MM.1S (cell line): ENCODE results near the gene PARP8.
"Not testable (repeated sequence)": the region's sequence is repeated elsewhere in the genome, so short reads cannot be mapped to it uniquely, and the experiment has no call there.

Experiments used
- DNase-seq: peaks from one replicate; pipeline ENCODE4 v3.0.0-alpha.2; 2015
- H2AFZ ChIP-seq: fragments of 300-600 bp; sonication (generic); 2 replicates; pipeline ENCODE4 v1.6.0; 2016; ENCODE audit warnings: antibody characterized with exemption, low read length
- H3F3A ChIP-seq: fragments of 300-600 bp; sonication (generic); 2 replicates; pipeline ENCODE4 v1.6.1; 2016; ENCODE audit warnings: mild to moderate bottlenecking, antibody characterized with exemption, low read length, moderate library complexity, mixed read lengths; ENCODE audit not compliant: insufficient read depth
- H3K27ac ChIP-seq: fragments of 300-600 bp; sonication (generic); 2 replicates; pipeline ENCODE4 v1.5.1; 2016; ENCODE audit warnings: mild to moderate bottlenecking, low read length
- H3K27me3 ChIP-seq: fragments of 300-600 bp; sonication (generic); replicated peaks from 2 replicates; pipeline ENCODE4 v1.6.0; 2016; ENCODE audit warnings: low read length; ENCODE audit not compliant: insufficient read depth
- H3K36me3 ChIP-seq: fragments of 300-600 bp; sonication (generic); replicated peaks from 2 replicates; pipeline ENCODE4 v1.6.1; 2016; ENCODE audit warnings: mild to moderate bottlenecking, low read length, mixed read lengths; ENCODE audit not compliant: insufficient read depth
- H3K4me1 ChIP-seq: fragments of 300-600 bp; sonication (generic); 2 replicates; pipeline ENCODE4 v1.6.1; 2016; ENCODE audit warnings: low read length, mixed read lengths
- H3K4me2 ChIP-seq: fragments of 300-600 bp; sonication (generic); 2 replicates; pipeline ENCODE4 v1.6.0; 2016; ENCODE audit warnings: low read depth, low read length
- H3K4me3 ChIP-seq: fragments of 300-600 bp; sonication (generic); 2 replicates; pipeline ENCODE4 v1.5.1; 2016; ENCODE audit warnings: low read length, mixed read lengths
- H3K79me2 ChIP-seq: fragments of 300-600 bp; sonication (generic); 2 replicates; pipeline ENCODE4 v1.6.1; 2016; ENCODE audit warnings: mixed run types, low read length, mixed read lengths
- H3K9ac ChIP-seq: fragments of 300-600 bp; sonication (generic); 2 replicates; pipeline ENCODE4 v1.6.1; 2016; ENCODE audit warnings: low read length, mixed read lengths
- H3K9me2 ChIP-seq: fragments of 300-600 bp; sonication (generic); replicated peaks from 2 replicates; pipeline ENCODE4 v1.6.1; 2016; ENCODE audit warnings: mild to moderate bottlenecking, low read length, mixed read lengths; ENCODE audit not compliant: insufficient read depth
- H3K9me3 ChIP-seq: fragments of 300-600 bp; sonication (generic); replicated peaks from 2 replicates; pipeline ENCODE4 v1.6.1; 2016; ENCODE audit warnings: mild to moderate bottlenecking, low read length, mixed read lengths; ENCODE audit not compliant: insufficient read depth
- H4K20me1 ChIP-seq: fragments of 300-600 bp; sonication (generic); 2 replicates; pipeline ENCODE4 v1.6.1; 2016; ENCODE audit warnings: mild to moderate bottlenecking, low read length, moderate library complexity, mixed read lengths; ENCODE audit not compliant: insufficient read depth
- CTCF ChIP-seq: fragments of 300-600 bp; sonication (generic); IDR thresholded peaks from 2 replicates; pipeline ENCODE4 v1.5.1; 2016; ENCODE audit warnings: antibody characterized with exemption, low read length, mixed read lengths
- EZH2 ChIP-seq: fragments of 300-600 bp; sonication (generic); optimal IDR thresholded peaks from 2 replicates; pipeline ENCODE3; 2017; ENCODE audit warnings: low read depth, mild to moderate bottlenecking, antibody characterized with exemption, low read length, mixed read lengths
- EZH2phosphoT487 ChIP-seq: fragments of 300-600 bp; sonication (generic); IDR thresholded peaks from 2 replicates; pipeline ENCODE4 v1.6.1; 2018; ENCODE audit warnings: antibody characterized with exemption, low read length

The PARP8 gene

DNA sequence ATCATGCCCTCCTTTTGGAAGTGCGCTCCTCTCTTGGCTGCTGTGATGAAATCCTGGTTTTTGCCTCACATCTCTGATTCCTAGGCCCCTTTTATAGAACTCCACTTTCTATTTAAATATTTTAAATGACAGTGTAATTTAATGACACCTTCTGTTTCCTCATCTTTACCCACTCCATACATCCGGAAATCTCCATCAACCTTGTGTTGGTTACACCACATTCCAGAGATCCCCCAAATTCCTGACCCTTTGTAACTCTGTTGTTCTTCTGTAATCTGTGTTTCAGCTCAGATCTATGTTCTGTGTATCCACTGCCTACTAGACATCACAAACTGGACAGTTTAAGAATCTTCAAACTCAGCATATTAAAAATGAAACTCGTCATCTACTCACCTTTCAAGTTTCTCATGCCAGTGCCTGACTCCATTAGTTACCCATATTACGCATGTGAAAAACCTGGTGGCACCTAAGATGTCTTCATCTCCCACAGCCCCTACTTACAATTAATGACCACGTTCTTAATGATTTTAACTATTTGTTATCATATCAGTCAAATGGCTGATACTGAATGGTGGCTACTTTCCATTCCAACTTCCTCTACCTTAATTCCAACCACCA lies 25.1 kb downstream of the PARP8 start:
- Histone ChIP-seq H3K4me3 (no peak overlapping the region), H3K36me3 (no peaks in the 10 kb centered on the region), H3K27me3 (no peaks in the 10 kb centered on the region), H3K9me3 (no peaks in the 10 kb centered on the region), H3K79me2 (peaks cover 29% of the 10 kb centered on the region), H3K4me2 (no peak overlapping the region), H2AFZ (no peak overlapping the region), H3F3A (no peaks in the 10 kb centered on the region), H3K9ac (no peak overlapping the region), H3K27ac (no peak overlapping the region), H4K20me1 (no peaks in the 10 kb centered on the region), H3K4me1 (no peaks in the 10 kb centered on the region), H3K9me2 (no peaks in the 10 kb centered on the region)
- TF ChIP-seq CTCF (no peak), EZH2 (no peak), EZH2phosphoT487 (no peak)
- peak; percentile 24 for DNase-seq

- H3K9me3 ChIP-seq = no peaks in the 10 kb centered on the region
- no peak overlapping the region for H3K27ac ChIP-seq
- TF ChIP-seq EZH2phosphoT487 (no peak), CTCF (no peak), EZH2 (no peak)
- H3K4me2 ChIP-seq = no peak overlapping the region
- no peak overlapping the region for H2AFZ ChIP-seq
- H3K9ac ChIP-seq = no peak overlapping the region
- no peak for DNase-seq
- H3F3A ChIP-seq = no peaks in the 10 kb centered on the region
- H3K79me2 ChIP-seq = peaks cover 22% of the 10 kb centered on the region
- H3K9me2 ChIP-seq = no peaks in the 10 kb centered on the region
- no peaks in the 10 kb centered on the region for H4K20me1 ChIP-seq
- no peaks in the 10 kb centered on the region for H3K36me3 ChIP-seq
- no peaks in the 10 kb centered on the region for H3K27me3 ChIP-seq
- no peak overlapping the region for H3K4me3 ChIP-seq
- H3K4me1 ChIP-seq = no peaks in the 10 kb centered on the region
Observed at GRCh38 chr5:50694027-50694590, 27.7 kb downstream of the PARP8 start.

DNA sequence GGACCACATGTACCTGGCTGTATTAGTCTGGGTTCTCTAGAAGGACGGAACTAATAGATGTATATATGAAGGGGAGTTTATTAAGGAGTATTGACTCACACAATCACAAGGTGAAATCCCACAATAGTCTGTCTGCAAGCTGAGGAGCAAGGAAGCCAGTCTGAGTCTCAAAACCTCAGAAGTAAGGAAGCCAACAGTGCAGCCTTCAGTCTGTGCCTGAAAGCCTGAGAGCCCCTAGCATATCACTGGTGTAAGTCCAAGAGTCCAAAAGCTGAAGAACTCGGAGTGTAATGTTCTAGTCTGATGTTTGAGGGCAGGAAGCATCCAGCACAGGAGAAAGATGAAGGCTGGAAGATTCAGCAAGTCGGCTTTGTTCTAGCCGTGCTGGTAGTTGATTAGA lies 28.2 kb downstream of the PARP8 start:
- H3K4me2 ChIP-seq, H3K36me3 ChIP-seq, H2AFZ ChIP-seq, H3K9me2 ChIP-seq, H3K9me3 ChIP-seq, H3K27ac ChIP-seq, H3K4me1 ChIP-seq, DNase-seq, H3F3A ChIP-seq, H3K9ac ChIP-seq, H3K4me3 ChIP-seq, H4K20me1 ChIP-seq, H3K27me3 ChIP-seq: not testable (repeated sequence)
- peaks cover 17% of the 10 kb centered on the region for H3K79me2 ChIP-seq

GRCh38 chr5:50697739-50698138 lies 31.3 kb downstream of the PARP8 start:
- no peak for DNase-seq
- Histone ChIP-seq H3K4me3 (no peak overlapping the region), H3K4me2 (no peak overlapping the region)

More at GRCh38 chr5:50697739-50698138, 31.3 kb downstream of the PARP8 start:
- no peaks in the 10 kb centered on the region for H3K4me1 ChIP-seq
- H3K79me2 ChIP-seq = peaks cover 41% of the 10 kb centered on the region
- H3K9ac ChIP-seq = no peak overlapping the region
- no peak overlapping the region for H2AFZ ChIP-seq
- no peaks in the 10 kb centered on the region for H3K9me2 ChIP-seq
- H3K27me3 ChIP-seq = no peaks in the 10 kb centered on the region
- no peaks in the 10 kb centered on the region for H3F3A ChIP-seq
- TF ChIP-seq EZH2phosphoT487 = no peak
- no peak for TF ChIP-seq CTCF
- no peak for TF ChIP-seq EZH2
- no peak overlapping the region for H3K27ac ChIP-seq
- H3K9me3 ChIP-seq = no peaks in the 10 kb centered on the region
- no peaks in the 10 kb centered on the region for H3K36me3 ChIP-seq
- no peaks in the 10 kb centered on the region for H4K20me1 ChIP-seq
